A549 treated with Mapracorat at 1 μM for 4 hours (cell line): ENCODE results near the gene TRMT6. TPM values are rescaled to one million over a fixed set of nuclear protein-coding genes. Genes with fewer than 3 reads are reported as not detected.

Experiments used
- total RNA-seq: library from RNA; stranded (reverse); fragments of 200-300 nt; extraction: Qiagen RNA extraction; gene quantifications from 5 replicates; pipeline ENCODE4 v1.2.3, GENCODE V29; 2022

TRMT6 gene, protein sequence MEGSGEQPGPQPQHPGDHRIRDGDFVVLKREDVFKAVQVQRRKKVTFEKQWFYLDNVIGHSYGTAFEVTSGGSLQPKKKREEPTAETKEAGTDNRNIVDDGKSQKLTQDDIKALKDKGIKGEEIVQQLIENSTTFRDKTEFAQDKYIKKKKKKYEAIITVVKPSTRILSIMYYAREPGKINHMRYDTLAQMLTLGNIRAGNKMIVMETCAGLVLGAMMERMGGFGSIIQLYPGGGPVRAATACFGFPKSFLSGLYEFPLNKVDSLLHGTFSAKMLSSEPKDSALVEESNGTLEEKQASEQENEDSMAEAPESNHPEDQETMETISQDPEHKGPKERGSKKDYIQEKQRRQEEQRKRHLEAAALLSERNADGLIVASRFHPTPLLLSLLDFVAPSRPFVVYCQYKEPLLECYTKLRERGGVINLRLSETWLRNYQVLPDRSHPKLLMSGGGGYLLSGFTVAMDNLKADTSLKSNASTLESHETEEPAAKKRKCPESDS
- total RNA-seq: 55.4 to 61.8 TPM (median 56.6 TPM) in 5 replicates

DNA sequence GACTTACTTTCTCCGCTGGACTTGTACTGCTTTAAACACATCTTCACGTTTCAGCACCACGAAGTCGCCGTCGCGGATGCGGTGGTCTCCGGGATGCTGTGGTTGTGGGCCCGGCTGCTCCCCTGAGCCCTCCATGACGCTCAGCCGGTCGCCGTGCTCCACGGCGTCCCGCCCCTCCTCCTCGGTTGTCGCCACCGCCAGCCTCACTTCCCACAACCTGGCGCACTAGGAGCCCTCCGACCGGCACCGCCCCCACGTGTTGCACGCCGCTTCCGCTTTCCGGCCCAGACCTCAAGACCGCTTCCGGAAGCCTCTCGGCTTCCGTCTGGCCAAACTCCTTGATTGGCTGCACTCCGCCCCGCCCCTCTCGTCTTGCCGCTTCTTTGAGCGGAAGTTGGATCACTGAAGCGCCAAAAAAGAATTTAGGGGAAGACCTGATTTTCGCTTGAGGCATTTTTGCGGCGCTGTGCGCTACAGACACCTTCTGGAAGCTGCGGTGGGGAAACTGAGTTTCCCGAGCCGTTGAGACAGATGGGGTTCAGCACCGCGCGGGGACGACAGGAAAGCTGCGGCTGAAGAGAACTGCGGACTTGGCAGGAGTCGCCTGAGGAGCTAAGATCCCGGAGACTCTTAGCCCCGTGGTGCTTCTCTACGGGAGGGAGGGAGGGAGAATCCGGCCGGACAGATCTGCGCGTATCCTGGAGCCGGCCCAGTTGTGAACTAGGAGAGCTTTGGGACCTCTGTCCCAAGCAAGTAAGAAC, at the start of gene TRMT6, which contains the start of gene MCM8:
Gene TRMT6 (minus strand): TSS at position 263 of the 761 bp plus-strand sequence. CDS start 128 bp downstream, at position 135.
Gene MCM8 (plus strand): TSS at position 382 of the 761 bp plus-strand sequence. CDS start 1,364 bp downstream, outside the sequence.

Other genes with a start within 250 kb of the TRMT6 start
- gene SHLD1, start 200.1 kb downstream of the TRMT6 start, total RNA-seq: 6.8 to 9.3 TPM (median 8.0 TPM) in 5 replicates
- gene CHGB, start 39.0 kb downstream of the TRMT6 start, total RNA-seq: 2.5 to 3.5 TPM (median 3.2 TPM) in 5 replicates
- gene MCM8, start 119 bp upstream of the TRMT6 start, total RNA-seq: 19.4 to 24.6 TPM (median 23.1 TPM) in 5 replicates
- 49.3 to 78.3 TPM (median 75.8 TPM) in 5 replicates for gene CRLS1, start 55.6 kb upstream of the TRMT6 start, total RNA-seq
- 0.06 to 0.07 TPM in 2 of 5 replicates, not detected in the others for gene LRRN4, start 103.5 kb upstream of the TRMT6 start, total RNA-seq
- gene FERMT1, start 172.5 kb upstream of the TRMT6 start, total RNA-seq: 14.7 to 16.1 TPM (median 15.7 TPM) in 5 replicates